GM12891 (cell line): ENCODE data around the gene KIAA1586. TPM values are rescaled to one million over a fixed set of nuclear protein-coding genes. Genes with fewer than 3 reads are reported as not detected.
"Not testable (repeated sequence)": the region's sequence is repeated elsewhere in the genome, so short reads cannot be mapped to it uniquely, and the experiment has no call there.

ENCODE experiments used
- DNase-seq: peaks from one replicate; pipeline ENCODE4 v3.0.0; 2011; ENCODE audit warnings: low spot score; ENCODE audit not compliant: insufficient read length
- FAIRE-seq: peaks from 2 replicates; lab custom pipeline; 2011; peaks lifted over from hg19 to GRCh38; lab: Jason Lieb, UNC
- PAX5 ChIP-seq: IDR thresholded peaks from 2 replicates; pipeline ENCODE4 v1.6.1; 2011; ENCODE audit warnings: low read length, moderate library complexity, mild to moderate bottlenecking; ENCODE audit not compliant: insufficient read depth, severe bottlenecking
- POLR2A ChIP-seq: IDR thresholded peaks from 2 replicates; pipeline ENCODE4 v1.6.1; 2011; ENCODE audit warnings: low read depth, low read length, control low read depth
- POLR2AphosphoS5 ChIP-seq: IDR thresholded peaks from 2 replicates; pipeline ENCODE4 v1.6.1; 2011; ENCODE audit warnings: low read depth, low read length, control low read depth
- POU2F2 ChIP-seq: IDR thresholded peaks from 2 replicates; pipeline ENCODE4 v1.6.1; 2011; ENCODE audit warnings: low read depth, mild to moderate bottlenecking, control low read depth, low read length, moderate library complexity
- SPI1 ChIP-seq: IDR thresholded peaks from 2 replicates; pipeline ENCODE4 v1.6.1; 2011; ENCODE audit warnings: low read depth, low read length, control low read depth
- TAF1 ChIP-seq: IDR thresholded peaks from 2 replicates; pipeline ENCODE4 v1.6.1; 2011; ENCODE audit warnings: low read depth, low read length, control low read depth
- polyA plus RNA-seq: library from polyadenylated mRNA; unstranded; fragments of >200 nt; gene quantifications from one replicate; pipeline ENCODE4 v1.2.1, GENCODE V29; 2012; ENCODE audit warnings: low read depth, missing spikeins, inconsistent platforms; ENCODE audit not compliant: missing spikeins

The KIAA1586 gene
- 7.3 TPM for polyA plus RNA-seq

- peak; percentile 66 for TF ChIP-seq POLR2A
- peak; percentile 18 for TF ChIP-seq PAX5
- TF ChIP-seq TAF1: peak; percentile 63
- TF ChIP-seq POLR2AphosphoS5: peak; percentile 43; the same call in 1 of the 2 replicates
- not testable (repeated sequence) for FAIRE-seq
- peak; percentile 61 for DNase-seq
Measured at GRCh38 chr6:57046332-57047256, at the start of gene KIAA1586. Gene KIAA1586, plus strand, starts transcription at chr6:57046693. Its CDS starts 63 bp downstream, at chr6:57046756.

- TF ChIP-seq POLR2A: no peak
- no peak for TF ChIP-seq POLR2AphosphoS5
- no peak for TF ChIP-seq TAF1
- no peak for TF ChIP-seq POU2F2
- DNase-seq (no peak), FAIRE-seq (no peak)
Measured at GRCh38 chr6:56999049-56999448, 47.4 kb upstream of the KIAA1586 start.

- FAIRE-seq, DNase-seq: not testable (repeated sequence)
Measured at GRCh38 chr6:56999748-57000147, 46.7 kb upstream of the KIAA1586 start.

- TF ChIP-seq PAX5: no peak
- no peak for DNase-seq
- FAIRE-seq: no peak
Measured at GRCh38 chr6:57002197-57002596, 44.3 kb upstream of the KIAA1586 start.

- no peak for DNase-seq
- TF ChIP-seq POLR2A: no peak
- TF ChIP-seq POU2F2: no peak
- TF ChIP-seq PAX5: no peak
- no peak for TF ChIP-seq POLR2AphosphoS5
- TF ChIP-seq TAF1: no peak
- no peak for TF ChIP-seq SPI1
- FAIRE-seq: no peak
Measured at GRCh38 chr6:57004292-57004691, 42.2 kb upstream of the KIAA1586 start.

GRCh38 chr6:57006101-57006500 is 40.4 kb upstream of the KIAA1586 start:
- no peak for FAIRE-seq
- DNase-seq: no peak
- TF ChIP-seq POLR2AphosphoS5 (no peak), POU2F2 (no peak), POLR2A (no peak), TAF1 (no peak)

GRCh38 chr6:57008069-57008468 is 38.4 kb upstream of the KIAA1586 start:
- FAIRE-seq, DNase-seq: not testable (repeated sequence)

GRCh38 chr6:57013521-57013926 is 33.0 kb upstream of the KIAA1586 start:
- FAIRE-seq (peak; percentile 68), DNase-seq (no peak)
- TF ChIP-seq POU2F2 (no peak), SPI1 (no peak), POLR2A (no peak), POLR2AphosphoS5 (no peak), TAF1 (no peak), PAX5 (no peak)

- no peak for TF ChIP-seq POU2F2
- TF ChIP-seq POLR2AphosphoS5: no peak
- TF ChIP-seq TAF1: no peak
- TF ChIP-seq PAX5: no peak
- no peak for TF ChIP-seq SPI1
- no peak for TF ChIP-seq POLR2A
- no peak for DNase-seq
- FAIRE-seq: no peak
Measured at GRCh38 chr6:57017069-57017468, 29.4 kb upstream of the KIAA1586 start.

- no peak for FAIRE-seq
- TF ChIP-seq TAF1: no peak
- no peak for TF ChIP-seq POU2F2
- no peak for TF ChIP-seq POLR2AphosphoS5
- no peak for TF ChIP-seq POLR2A
- DNase-seq: no peak
Measured at GRCh38 chr6:57017841-57018240, 28.7 kb upstream of the KIAA1586 start.

GRCh38 chr6:57019434-57019833 is 27.1 kb upstream of the KIAA1586 start:
- DNase-seq (no peak), FAIRE-seq (no peak)
- no peak for TF ChIP-seq PAX5
- no peak for TF ChIP-seq SPI1
- no peak for TF ChIP-seq POLR2A
- TF ChIP-seq TAF1: no peak
- TF ChIP-seq POU2F2: no peak
- TF ChIP-seq POLR2AphosphoS5: no peak
